ENCODE data around the gene S100A16. TPM values are rescaled to one million over a fixed set of nuclear protein-coding genes. Genes with fewer than 3 reads are reported as not detected.
A peak's percentile ranks its signal among the peaks of the same experiment; 100 is the strongest.
"Not testable (repeated sequence)": the region's sequence is repeated elsewhere in the genome, so short reads cannot be mapped to it uniquely, and the experiment has no call there.

S100A16 gene
- total and polyA plus RNA-seq, 3 donors from 2014 or later: 126 to 171 (median 158) TPM

- Histone ChIP-seq H3K27ac (no peak overlapping the region), H3K4me1 (no peaks in the 10 kb centered on the region), H3K36me3 (ENCODE audit: low read depth, missing control alignments) (no peaks in the 10 kb centered on the region)
These were observed 20.2 kb downstream of the S100A16 start for GRCh38 chr1:153592748-153593147.

GRCh38 chr1:153588482-153588881 is 24.5 kb downstream of the S100A16 start:
- Histone ChIP-seq H3K36me3 (ENCODE audit: low read depth, missing control alignments) (no peaks in the 10 kb centered on the region), H3K27ac (peak overlapping the region in 1 of 2 donors; percentile 37), H3K9me3 (no peaks in the 10 kb centered on the region), H3K4me3 (no peak overlapping the region), H3K27me3 (no peaks in the 10 kb centered on the region), H3K4me1 (peaks cover 15% of the 10 kb centered on the region)
- intact Hi-C loops (cut with DNase I; ENCODE audit: low total_unique reads): no loop called here
- DNase-seq: peak; percentile 44
- 44 to 61% methylated on average over 2 of the region's 2 CpGs for WGBS, 2 donors
- TF ChIP-seq POLR2A (IDR thresholded peaks at IDR 0.05) (no peak), CTCF (IDR thresholded peaks at IDR 0.05) (no peak)

More at GRCh38 chr1:153592748-153593147, 20.2 kb downstream of the S100A16 start:
- H3K27me3 ChIP-seq: no peaks in the 10 kb centered on the region
- intact Hi-C loops (cut with DNase I; ENCODE audit: low total_unique reads): no loop called here
- H3K4me3 ChIP-seq: no peak overlapping the region
- WGBS, 2 donors: 43 to 54% methylated on average over 4 of the region's 4 CpGs
- no peak for DNase-seq
- TF ChIP-seq CTCF (IDR thresholded peaks at IDR 0.05): no peak
- TF ChIP-seq POLR2A (IDR thresholded peaks at IDR 0.05): no peak
- no peaks in the 10 kb centered on the region for H3K9me3 ChIP-seq

GRCh38 chr1:153588033-153588432 is 24.9 kb downstream of the S100A16 start:
- H3K36me3 ChIP-seq (ENCODE audit: low read depth, missing control alignments); intact Hi-C loops (cut with DNase I; ENCODE audit: low total_unique reads); H3K4me3 ChIP-seq; H3K27me3 ChIP-seq; H3K9me3 ChIP-seq; DNase-seq: not testable (repeated sequence)
- WGBS, 2 donors: 49 to 75% methylated on average over 10 of the region's 10 CpGs
- H3K4me1 ChIP-seq: peaks cover 15% of the 10 kb centered on the region
- peak overlapping the region; percentile 37 to 61 for H3K27ac ChIP-seq

GRCh38 chr1:153587314-153587713 is 25.6 kb downstream of the S100A16 start:
- intact Hi-C loops (cut with DNase I; ENCODE audit: low total_unique reads): no loop called here
- no peak for DNase-seq
- H3K27ac ChIP-seq: peak overlapping the region; percentile 37 to 61
- H3K9me3 ChIP-seq: no peaks in the 10 kb centered on the region
- no peaks in the 10 kb centered on the region for H3K27me3 ChIP-seq
- H3K4me1 ChIP-seq: peaks cover 15% of the 10 kb centered on the region
- TF ChIP-seq POLR2A (IDR thresholded peaks at IDR 0.05): no peak
- TF ChIP-seq CTCF (IDR thresholded peaks at IDR 0.05): no peak
- H3K4me3 ChIP-seq: no peak overlapping the region
- H3K36me3 ChIP-seq (ENCODE audit: low read depth, missing control alignments): no peaks in the 10 kb centered on the region
- 47 to 66% methylated on average over 5 of the region's 5 CpGs for whole genome bisulfite sequencing, 2 donors

- H3K36me3 ChIP-seq (ENCODE audit: low read depth, missing control alignments): no peaks in the 10 kb centered on the region
- intact Hi-C loops (cut with DNase I; ENCODE audit: low total_unique reads): no loop called here
- no peak overlapping the region for H3K4me3 ChIP-seq
- H3K27ac ChIP-seq: peak overlapping the region in 1 of 2 donors; percentile 61
- H3K4me1 ChIP-seq: peaks cover 15% of the 10 kb centered on the region
- no peaks in the 10 kb centered on the region for H3K9me3 ChIP-seq
- TF ChIP-seq CTCF (IDR thresholded peaks at IDR 0.05): no peak
- no peak for TF ChIP-seq POLR2A (IDR thresholded peaks at IDR 0.05)
- no peak for DNase-seq
- WGBS, 2 donors: 55 to 69% methylated on average over 1 of the region's 1 CpG
- no peaks in the 10 kb centered on the region for H3K27me3 ChIP-seq
These were observed 26.6 kb downstream of the S100A16 start for GRCh38 chr1:153586347-153586746.
